ENCODE data around the gene SMIM29.

GRCh38 chr6:34205466-34205865, 43.3 kb downstream of the SMIM29 start:
- TF ChIP-seq POLR2AphosphoS5 (IDR thresholded peaks at IDR 0.05; ENCODE audit: low read length) (no peak), POLR2A (IDR thresholded peaks at IDR 0.05; ENCODE audit: low read depth, low read length) (no peak), NBN (IDR thresholded peaks at IDR 0.05) (no peak), SUZ12 (IDR thresholded peaks at IDR 0.05; ENCODE audit: unreplicated experiment) (no peak), MTA3 (IDR thresholded peaks at IDR 0.05; ENCODE audit: borderline replicate concordance, low read length) (no peak), CTCF (IDR thresholded peaks at IDR 0.05 in 2 of 3, conservative IDR thresholded peaks at IDR 0.05 in 1 of 3; ENCODE audit: control insufficient read depth in 2 of 3, extremely low read depth in 1 of 3, insufficient read depth in 1 of 3, low read depth in 3 of 3, low read length in 3 of 3) (no peak), MXI1 (IDR thresholded peaks at IDR 0.05; ENCODE audit: low read depth, low read length) (no peak), JUND (IDR thresholded peaks at IDR 0.05; ENCODE audit: low read depth, low read length) (no peak), RFX5 (IDR thresholded peaks at IDR 0.05; ENCODE audit: low read depth, low read length) (no peak), HDGF (IDR thresholded peaks at IDR 0.05) (no peak), IRF3 (IDR thresholded peaks at IDR 0.05) (no peak), MEF2A (IDR thresholded peaks at IDR 0.05; ENCODE audit: insufficient read depth, low read depth, low read length) (no peak), TBL1XR1 (IDR thresholded peaks at IDR 0.05; ENCODE audit: low read depth, low read length) (no peak)
